Mesendoderm (in vitro differentiated cells): Measurements from ENCODE around the gene DELE1.

Experiments used
- DNase-seq: peaks from one replicate; pipeline ENCODE4 v3.0.0; 2013
- H2AK5ac ChIP-seq: 2 replicates; pipeline ENCODE4 v1.6.1; 2013; ENCODE audit warnings: low read length, inconsistent platforms
- H2BK120ac ChIP-seq: 2 replicates; pipeline ENCODE4 v1.6.1; 2013; ENCODE audit warnings: low read depth, mild to moderate bottlenecking, low read length, moderate library complexity, mixed read lengths
- H2BK15ac ChIP-seq: replicated peaks from 2 replicates; pipeline ENCODE4 v1.6.1; 2013; ENCODE audit warnings: low read depth, mild to moderate bottlenecking, moderate library complexity
- H2BK5ac ChIP-seq: 2 replicates; pipeline ENCODE4 v1.6.1; 2013; ENCODE audit warnings: low read length, inconsistent platforms
- H3K18ac ChIP-seq: 2 replicates; pipeline ENCODE4 v1.6.1; 2013; ENCODE audit warnings: mild to moderate bottlenecking, low read length, mixed read lengths
- H3K23ac ChIP-seq: one replicate; pipeline ENCODE4 v1.6.1; 2013; ENCODE audit warnings: low read length
- H3K27ac ChIP-seq: 2 replicates; pipeline ENCODE4 v1.5.1; 2013; ENCODE audit warnings: low read depth, mild to moderate bottlenecking, inconsistent platforms, low read length, moderate library complexity
- H3K27me3 ChIP-seq: 2 replicates; pipeline ENCODE4 v1.6.1; 2013; ENCODE audit warnings: low read length, control low read depth, mild to moderate bottlenecking, inconsistent platforms; ENCODE audit not compliant: insufficient read depth, poor library complexity
- H3K36me3 ChIP-seq: 2 replicates; pipeline ENCODE4 v1.6.1; 2013; ENCODE audit warnings: low read length, inconsistent platforms; ENCODE audit not compliant: control insufficient read depth, insufficient read depth
- H3K4ac ChIP-seq: one replicate; pipeline ENCODE4 v1.6.1; 2013; ENCODE audit warnings: low read depth, mild to moderate bottlenecking, low read length, moderate library complexity
- H3K4me1 ChIP-seq: 2 replicates; pipeline ENCODE4 v1.6.1; 2013; ENCODE audit warnings: low read depth, low read length, inconsistent platforms; ENCODE audit not compliant: control insufficient read depth
- H3K4me2 ChIP-seq: 2 replicates; pipeline ENCODE4 v1.6.1; 2013; ENCODE audit warnings: low read length
- H3K4me3 ChIP-seq: 2 replicates; pipeline ENCODE4 v1.5.1; 2013; ENCODE audit warnings: mild to moderate bottlenecking, low read length
- H3K56ac ChIP-seq: one replicate; pipeline ENCODE4 v1.6.1; 2013; ENCODE audit warnings: low read length
- H3K79me1 ChIP-seq: 2 replicates; pipeline ENCODE4 v1.6.1; 2013; ENCODE audit warnings: low read length, inconsistent platforms
- H3K79me2 ChIP-seq: 2 replicates; pipeline ENCODE4 v1.6.1; 2013; ENCODE audit warnings: mild to moderate bottlenecking, low read length; ENCODE audit not compliant: control insufficient read depth, insufficient read depth
- H3K9ac ChIP-seq: 2 replicates; pipeline ENCODE4 v1.6.1; 2013; ENCODE audit warnings: low read length, inconsistent platforms
- H4K5ac ChIP-seq: one replicate; pipeline ENCODE4 v1.6.1; 2013; ENCODE audit warnings: low read length
- H4K8ac ChIP-seq: one replicate; pipeline ENCODE4 v1.6.1; 2013; ENCODE audit warnings: low read depth, mild to moderate bottlenecking, control low read depth, low read length, moderate library complexity
- WGBS: extraction: QIAGEN DNeasy Blood & Tissue Kit; methylation state at CpG from one replicate; pipeline ENCODE4 v1.1.7; 2013; ENCODE audit warnings: low lambda C conversion rate, missing lambda C conversion rate; ENCODE audit not compliant: insufficient coverage; ENCODE audit errors: extremely low coverage; 5-methylcytosine and 5-hydroxymethylcytosine counted together

Gene DELE1

GRCh38 chr5:141876628-141877355 is 46.9 kb upstream of the DELE1 start:
- Histone ChIP-seq H3K23ac (peak overlapping the region; percentile 94), H2BK5ac (peak overlapping the region; percentile 71), H3K79me2 (peaks cover 29% of the 10 kb centered on the region), H4K8ac (no peak overlapping the region), H3K4ac (peak overlapping the region; percentile 86), H3K36me3 (no peaks in the 10 kb centered on the region), H3K4me3 (peak overlapping the region; percentile 23), H4K5ac (no peak overlapping the region), H3K79me1 (peaks cover 8% of the 10 kb centered on the region), H3K9ac (peak overlapping the region; percentile 92), H3K4me2 (peak overlapping the region; percentile 99), H3K56ac (peak overlapping the region; percentile 75), H2AK5ac (peak overlapping the region; percentile 24), H2BK120ac (peak overlapping the region; percentile 18), H3K4me1 (peaks cover 25% of the 10 kb centered on the region), H2BK15ac (no peak overlapping the region), H3K27me3 (no peaks in the 10 kb centered on the region), H3K27ac (peak overlapping the region; percentile 41), H3K18ac (peak overlapping the region; percentile 29)
- peak; percentile 58 for DNase-seq
- WGBS, result no CpG with 5 or more reads among the region's 42 CpGs

- peak; percentile 50 for DNase-seq
Observed at GRCh38 chr5:141877356-141878185, 46.1 kb upstream of the DELE1 start.

GRCh38 chr5:141878186-141878710 is 45.4 kb upstream of the DELE1 start, which contains the start of gene PCDH1:
PCDH1 (minus strand) TSS chr5:141878410; CDS start chr5:141878262, 148 bp downstream.
- H3K23ac ChIP-seq, result peak within 1 kb of the TSS; percentile 83
- peaks cover 6% of the 10 kb centered on the region for H3K79me1 ChIP-seq
- peak within 1 kb of the TSS; percentile 81 for H3K18ac ChIP-seq
- H3K4ac ChIP-seq, result peak within 1 kb of the TSS; percentile 40
- no peak within 1 kb of the TSS for H4K5ac ChIP-seq
- peak within 1 kb of the TSS; percentile 99 for H3K4me2 ChIP-seq
- H3K27me3 ChIP-seq, result no peaks in the 10 kb centered on the region
- H3K9ac ChIP-seq, result peak within 1 kb of the TSS; percentile 92
- no CpG with 5 or more reads among the region's 63 CpGs for WGBS
- H3K27ac ChIP-seq, result peak within 1 kb of the TSS; percentile 40
- no peaks in the 10 kb centered on the region for H3K36me3 ChIP-seq
- DNase-seq, result peak; percentile 61
- no peak within 1 kb of the TSS for H2BK15ac ChIP-seq
- no peak within 1 kb of the TSS for H4K8ac ChIP-seq
- H2BK120ac ChIP-seq, result peak within 1 kb of the TSS; percentile 2
- H3K4me1 ChIP-seq, result peaks cover 28% of the 10 kb centered on the region
- peaks cover 25% of the 10 kb centered on the region for H3K79me2 ChIP-seq
- no peak within 1 kb of the TSS for H2BK5ac ChIP-seq
- peak within 1 kb of the TSS; percentile 48 for H3K4me3 ChIP-seq
- peak within 1 kb of the TSS; percentile 24 for H2AK5ac ChIP-seq
- peak within 1 kb of the TSS; percentile 84 for H3K56ac ChIP-seq

More at GRCh38 chr5:141877356-141878185, 46.1 kb upstream of the DELE1 start:
- H3K27ac ChIP-seq, result peak overlapping the region; percentile 19
- peak overlapping the region; percentile 40 for H3K4ac ChIP-seq
- peak overlapping the region; percentile 92 for H3K9ac ChIP-seq
- H3K79me2 ChIP-seq, result peaks cover 26% of the 10 kb centered on the region
- no peak overlapping the region for H2BK15ac ChIP-seq
- peak overlapping the region; percentile 75 for H3K56ac ChIP-seq
- no peaks in the 10 kb centered on the region for H3K27me3 ChIP-seq
- H2BK5ac ChIP-seq, result no peak overlapping the region
- H3K79me1 ChIP-seq, result peaks cover 6% of the 10 kb centered on the region
- H3K4me2 ChIP-seq, result peak overlapping the region; percentile 99
- H2AK5ac ChIP-seq, result peak overlapping the region; percentile 24
- peak overlapping the region; percentile 81 for H3K18ac ChIP-seq
- H2BK120ac ChIP-seq, result peak overlapping the region; percentile 2
- H3K4me1 ChIP-seq, result peaks cover 27% of the 10 kb centered on the region
- no peak overlapping the region for H4K5ac ChIP-seq
- no peak overlapping the region for H4K8ac ChIP-seq
- no CpG with 5 or more reads among the region's 55 CpGs for WGBS
- peak overlapping the region; percentile 23 for H3K4me3 ChIP-seq
- no peaks in the 10 kb centered on the region for H3K36me3 ChIP-seq
- H3K23ac ChIP-seq, result peak overlapping the region; percentile 83

GRCh38 chr5:141878711-141879425 is 44.8 kb upstream of the DELE1 start:
- peak overlapping the region; percentile 40 for H3K27ac ChIP-seq
- H3K36me3 ChIP-seq, result no peaks in the 10 kb centered on the region
- WGBS, result no CpG with 5 or more reads among the region's 40 CpGs

GRCh38 chr5:141879426-141879759 is 44.3 kb upstream of the DELE1 start:
- Histone ChIP-seq H3K4me3 (no peak overlapping the region), H3K27me3 (no peaks in the 10 kb centered on the region)

More at GRCh38 chr5:141878711-141879425, 44.8 kb upstream of the DELE1 start:
- H3K18ac ChIP-seq, result peak overlapping the region; percentile 21
- no peak overlapping the region for H3K4ac ChIP-seq
- H3K4me2 ChIP-seq, result peak overlapping the region; percentile 99
- H3K27me3 ChIP-seq, result no peaks in the 10 kb centered on the region
- H3K9ac ChIP-seq, result peak overlapping the region; percentile 58
- no peak overlapping the region for H3K23ac ChIP-seq
- peak overlapping the region; percentile 84 for H3K56ac ChIP-seq
- no peak overlapping the region for H2AK5ac ChIP-seq
- peaks cover 30% of the 10 kb centered on the region for H3K4me1 ChIP-seq
- H4K8ac ChIP-seq, result no peak overlapping the region
- DNase-seq, result peak; percentile 94
- H2BK15ac ChIP-seq, result no peak overlapping the region
- peak overlapping the region; percentile 48 for H3K4me3 ChIP-seq
- H2BK120ac ChIP-seq, result no peak overlapping the region
- peaks cover 23% of the 10 kb centered on the region for H3K79me2 ChIP-seq
- peaks cover 6% of the 10 kb centered on the region for H3K79me1 ChIP-seq
- H4K5ac ChIP-seq, result no peak overlapping the region
- no peak overlapping the region for H2BK5ac ChIP-seq

More at GRCh38 chr5:141879426-141879759, 44.3 kb upstream of the DELE1 start:
- H4K5ac ChIP-seq, result no peak overlapping the region
- H3K18ac ChIP-seq, result no peak overlapping the region
- WGBS, result no CpG with 5 or more reads among the region's 2 CpGs
- H2BK5ac ChIP-seq, result no peak overlapping the region
- no peak overlapping the region for H2BK120ac ChIP-seq
- no peaks in the 10 kb centered on the region for H3K36me3 ChIP-seq
- H3K79me1 ChIP-seq, result peaks cover 6% of the 10 kb centered on the region
- H4K8ac ChIP-seq, result no peak overlapping the region
- no peak overlapping the region for H3K23ac ChIP-seq
- peaks cover 18% of the 10 kb centered on the region for H3K79me2 ChIP-seq
- H3K9ac ChIP-seq, result no peak overlapping the region
- no peak overlapping the region for H3K4ac ChIP-seq
- no peak overlapping the region for H3K56ac ChIP-seq
- H2BK15ac ChIP-seq, result no peak overlapping the region
- H3K4me1 ChIP-seq, result peaks cover 26% of the 10 kb centered on the region
- no peak for DNase-seq
- no peak overlapping the region for H3K27ac ChIP-seq
- H3K4me2 ChIP-seq, result no peak overlapping the region
- no peak overlapping the region for H2AK5ac ChIP-seq
